Measurements from ENCODE around the gene TMEM53. TPM values are rescaled to one million over a fixed set of nuclear protein-coding genes. Genes with fewer than 3 reads are reported as not detected.
A peak's percentile ranks its signal among the peaks of the same experiment; 100 is the strongest.

The TMEM53 gene
- total and polyA plus RNA-seq, 2 of the 8 experiments (the other 6 are each of a cell fraction or from before 2014, with no cell fraction given): 6.7 to 27.9 TPM

DNA sequence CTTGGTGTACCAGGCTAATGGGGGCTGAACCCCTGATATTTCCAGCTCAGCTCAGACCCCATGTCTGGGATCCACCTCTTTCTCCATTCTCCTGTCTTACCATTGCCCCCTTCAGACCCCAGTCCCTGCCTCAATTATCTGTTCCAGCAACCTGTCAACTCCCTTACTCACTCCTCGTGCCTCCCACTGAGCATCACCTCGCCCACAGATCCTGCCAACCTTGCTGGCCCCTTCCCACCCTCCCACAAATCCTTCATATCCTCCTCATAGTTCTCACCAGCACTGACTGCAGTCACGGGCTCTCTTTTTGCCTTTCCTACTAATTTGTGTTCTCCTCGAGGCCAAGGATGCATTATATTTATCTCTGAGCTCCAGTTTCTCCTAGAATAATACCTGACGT, 62.9 kb downstream of the TMEM53 start:
- no peak overlapping the region for H3K4me3 ChIP-seq (ENCODE audit: extremely low read depth in 1 of 4, insufficient read depth in 2 of 4, low read depth in 3 of 4, low read length in 4 of 4)
- H3K9me3 ChIP-seq (ENCODE audit: insufficient read depth in 2 of 2, low read depth in 1 of 2, low read length in 1 of 2): no peaks in the 10 kb centered on the region
- H4K8ac ChIP-seq (ENCODE audit: extremely low read depth, insufficient read depth, low read length): no peak overlapping the region
- H3K4ac ChIP-seq (replicated peaks; ENCODE audit: insufficient read length, low read depth, low read length): no peak overlapping the region
- no peak overlapping the region for H3K9ac ChIP-seq (replicated peaks in 1 of 4; ENCODE audit: extremely low read depth in 1 of 4, low read depth in 3 of 4, low read length in 3 of 4)
- H3K4me2 ChIP-seq (ENCODE audit: insufficient read depth in 1 of 2, low read depth in 2 of 2, low read length in 2 of 2): no peak overlapping the region
- H3K23ac ChIP-seq (ENCODE audit: insufficient read length): no peak overlapping the region
- no peaks in the 10 kb centered on the region for H3K79me1 ChIP-seq (ENCODE audit: low read depth, low read length)
- H3K79me2 ChIP-seq (ENCODE audit: control insufficient read depth in 1 of 2, insufficient read depth in 2 of 2, low read length in 2 of 2): no peaks in the 10 kb centered on the region
- no peak overlapping the region for H4K5ac ChIP-seq (ENCODE audit: insufficient read length, low read depth, low read length)
- H2BK15ac ChIP-seq (ENCODE audit: low read length): peak overlapping the region; percentile 65; the same call in 1 of the 2 replicates
- no peak overlapping the region for H3K18ac ChIP-seq (ENCODE audit: extremely low read depth, low read length)
- no peak overlapping the region for H2BK20ac ChIP-seq (ENCODE audit: low read length)
- no peak overlapping the region for H3K56ac ChIP-seq (replicated peaks; ENCODE audit: insufficient read length, low read depth, low read length)
- H3K23me2 ChIP-seq (ENCODE audit: low read depth, low read length): no peaks in the 10 kb centered on the region
- 0 out of 2 replicates have a peak overlapping the region, but pooled peaks have one; percentile 13 for H2BK5ac ChIP-seq (ENCODE audit: low read depth, low read length)
- TF ChIP-seq SP2 (IDR thresholded peaks at IDR 0.05; ENCODE audit: low read length) (no peak), FOSL1 (IDR thresholded peaks at IDR 0.05; ENCODE audit: insufficient read depth, low read depth, low read length) (no peak), CBX5 (IDR thresholded peaks at IDR 0.05; ENCODE audit: low read depth, low read length) (no peak), NRF1 (IDR thresholded peaks at IDR 0.05; ENCODE audit: low read depth, low read length) (no peak), JUN (IDR thresholded peaks at IDR 0.05; ENCODE audit: low read depth, low read length) (no peak), SIX5 (IDR thresholded peaks at IDR 0.05; ENCODE audit: low read depth, low read length) (no peak), MAFK (IDR thresholded peaks at IDR 0.05; ENCODE audit: low read depth, low read length) (no peak)
- peaks cover 0 to 10% of the 10 kb centered on the region in 2 experiments for H4K20me1 ChIP-seq (replicated peaks in 1 of 2; ENCODE audit: control insufficient read depth in 1 of 2, insufficient read depth in 2 of 2, low read length in 2 of 2)
- no peak overlapping the region for H2AFZ ChIP-seq (ENCODE audit: low read length)
- no peak overlapping the region; the same call in 1 of the 2 replicates for H2BK12ac ChIP-seq (ENCODE audit: low read depth, low read length)
- H3K4me1 ChIP-seq (replicated peaks in 1 of 4; ENCODE audit: control insufficient read depth in 3 of 4, insufficient read depth in 4 of 4, low read length in 3 of 4): peaks cover 2 to 18% (median 11%) of the 10 kb centered on the region in 4 experiments; a peak in 6 of 7 replicates
- H2BK120ac ChIP-seq (replicated peaks; ENCODE audit: low read depth, low read length): no peak overlapping the region
- ChIA-PET CTCF (ENCODE audit: partially characterized antibody) (interaction anchor here (0.6 to 7.0 kb wide), 14 partner anchors 10 to 317 kb away, joined by 3 to 129 read pairs (median 12); no protein-coding TSS in a partner anchor), POLR2A (ENCODE audit: partially characterized antibody) (interaction anchor here (0.6 to 6.8 kb wide), 8 partner anchors 8 to 524 kb away, joined by 3 to 58 read pairs (median 3); partner anchors contain the start of gene RPS8)
- peak overlapping the region; percentile 3 for H4K91ac ChIP-seq (replicated peaks; ENCODE audit: insufficient read length, low read length)
- H3K27ac ChIP-seq (ENCODE audit: low read depth, low read length): no peak overlapping the region
- no peaks in the 10 kb centered on the region; a peak in 1 of 7 replicates for H3K27me3 ChIP-seq (replicated peaks in 1 of 4; ENCODE audit: control insufficient read depth in 3 of 4, extremely low read depth in 1 of 4, insufficient read depth in 3 of 4, low read length in 3 of 4)
- H2AK5ac ChIP-seq (ENCODE audit: low read depth, low read length): no peak overlapping the region
- FAIRE-seq (no peak), DNase-seq (ENCODE audit: low read depth in 1 of 2, low spot score in 2 of 2) (no peak)
- WGBS, 2 experiments (ENCODE audit: extremely low coverage in 1 of 2, insufficient coverage in 1 of 2, insufficient read length in 1 of 2, insufficient replicate concordance in 2 of 2, low coverage in 1 of 2, low lambda C conversion rate in 2 of 2, missing lambda C conversion rate in 1 of 2): 94% methylated on average over 5 of the region's 5 CpGs; no CpG with 5 or more reads in 1 of the 2 experiments
- no peak overlapping the region for H3K14ac ChIP-seq (ENCODE audit: insufficient read length)
- peaks cover 0 to 4% (median under 1%) of the 10 kb centered on the region in 4 experiments; a peak in 1 of 8 replicates for H3K36me3 ChIP-seq (ENCODE audit: control insufficient read depth in 2 of 4, insufficient read depth in 4 of 4, low read length in 3 of 4)

Data from H1 (cell line).